Keratinocyte (primary cell): ENCODE data around the gene CERT1. TPM values are rescaled to one million over a fixed set of nuclear protein-coding genes. Genes with fewer than 3 reads are reported as not detected.

ENCODE experiments used
- DNase-seq: peaks from one replicate; pipeline ENCODE4 v3.0.0-alpha.2; 2011; ENCODE audit warnings: low read depth, missing footprints, low spot score
- FAIRE-seq: peaks from 2 replicates; lab custom pipeline; 2011; peaks lifted over from hg19 to GRCh38; lab: Jason Lieb, UNC
- H2AFZ ChIP-seq: 2 replicates; pipeline ENCODE4 v1.6.0; 2012; ENCODE audit warnings: low read length, control low read depth, inconsistent platforms; ENCODE audit not compliant: control insufficient read depth
- H3K27ac ChIP-seq: 2 replicates; pipeline ENCODE4 v1.5.1; 2011; ENCODE audit warnings: low read length; ENCODE audit not compliant: control insufficient read depth, insufficient read depth
- H3K27me3 ChIP-seq: 3 replicates; pipeline ENCODE4 v1.6.0; 2011; ENCODE audit warnings: low read length; ENCODE audit not compliant: control insufficient read depth, insufficient read depth; ENCODE audit errors: extremely low read depth
- H3K36me3 ChIP-seq, 2 experiments: 2 replicates in 1 of 2; 3 replicates in 1 of 2; pipeline ENCODE4 v1.5.1; 2011; ENCODE audit warnings: low read length in 2 of 2, mild to moderate bottlenecking in 1 of 2; ENCODE audit not compliant: control insufficient read depth in 2 of 2, insufficient read depth in 2 of 2; ENCODE audit errors: extremely low read depth in 1 of 2
- H3K4me1 ChIP-seq: 3 replicates; pipeline ENCODE4 v1.5.1; 2011; ENCODE audit warnings: low read length; ENCODE audit not compliant: control insufficient read depth, insufficient read depth; ENCODE audit errors: extremely low read depth
- H3K4me2 ChIP-seq: 3 replicates; pipeline ENCODE4 v1.6.0; 2011; ENCODE audit warnings: low read depth, low read length; ENCODE audit not compliant: control insufficient read depth, insufficient read depth; ENCODE audit errors: extremely low read depth
- H3K4me3 ChIP-seq, 3 experiments: fragments of 200-600 bp in 1 of 3; sonication (generic) in 1 of 3; 2 replicates in 2 of 3; 3 replicates in 1 of 3; pipeline ENCODE4 v1.5.1; 2011 to 2016; ENCODE audit warnings: low read length in 3 of 3, mild to moderate bottlenecking in 3 of 3, control low read depth in 2 of 3, inconsistent platforms in 1 of 3, low read depth in 1 of 3, mixed read lengths in 1 of 3, mixed run types in 1 of 3, moderate library complexity in 1 of 3; ENCODE audit not compliant: control insufficient read depth in 2 of 3, insufficient read depth in 2 of 3; ENCODE audit errors: extremely low read depth in 1 of 3
- H3K79me2 ChIP-seq: 2 replicates; pipeline ENCODE4 v1.6.0; 2012; ENCODE audit warnings: low read length; ENCODE audit not compliant: control insufficient read depth, insufficient read depth
- H3K9ac ChIP-seq: 3 replicates; pipeline ENCODE4 v1.6.0; 2011; ENCODE audit warnings: low read length; ENCODE audit not compliant: control insufficient read depth, insufficient read depth; ENCODE audit errors: extremely low read depth
- H3K9me1 ChIP-seq: 3 replicates; pipeline ENCODE4 v1.6.0; 2011; ENCODE audit warnings: low read length; ENCODE audit not compliant: control insufficient read depth, insufficient read depth; ENCODE audit errors: extremely low read depth
- H3K9me3 ChIP-seq: 2 replicates; pipeline ENCODE4 v1.5.1; 2012; ENCODE audit warnings: low read depth, low read length; ENCODE audit not compliant: control insufficient read depth
- H4K20me1 ChIP-seq: 3 replicates; pipeline ENCODE4 v1.6.0; 2011; ENCODE audit warnings: low read length; ENCODE audit not compliant: control insufficient read depth, insufficient read depth; ENCODE audit errors: extremely low read depth
- CTCF ChIP-seq, 3 experiments: IDR thresholded peaks in 1 of 3; conservative IDR thresholded peaks in 1 of 3; optimal IDR thresholded peaks in 1 of 3; 2 replicates in 2 of 3; 3 replicates in 1 of 3; pipeline versions ENCODE3 to v1.5.1; 2011; ENCODE audit warnings: low read length in 3 of 3, mild to moderate bottlenecking in 3 of 3, moderate library complexity in 2 of 3, control low read depth in 1 of 3, inconsistent platforms in 1 of 3; ENCODE audit not compliant: insufficient read depth in 2 of 3; ENCODE audit errors: extremely low read depth in 1 of 3
- EZH2 ChIP-seq: IDR thresholded peaks from one replicate; pipeline ENCODE4 v1.6.1; 2012; ENCODE audit warnings: inconsistent platforms, mild to moderate bottlenecking, low read length, moderate library complexity
- dilution Hi-C: fragments of 300-500 bp; cut with MboI; formaldehyde crosslinking; loops from one replicate; pipeline ENCODE4 v1.7.0; 2020; ENCODE audit warnings: low sequenced_read_pairs; ENCODE audit not compliant: extremely low pct_ligation_motif_present
- polyA plus RNA-seq, 5 experiments: library from polyadenylated mRNA; depleted of rRNA in 3 of 5; stranded (reverse) in 3 of 5; stranded (forward) in 1 of 5; unstranded in 1 of 5; fragments of >200 nt; gene quantifications; 1 replicate in 1 of 5; 2 replicates in 3 of 5; 3 replicates in 1 of 5; pipeline versions ENCODE4 v1.2.1 to v1.2.3, GENCODE V29; 2011 to 2012; ENCODE audit warnings: missing spikeins in 2 of 5, low read depth in 1 of 5, low replicate concordance in 1 of 5

CERT1 gene
- polyA plus RNA-seq, 1 donor (not counting 4 experiments of a cell fraction or from before 2014, with no cell fraction given): 20.8 TPM

DNA sequence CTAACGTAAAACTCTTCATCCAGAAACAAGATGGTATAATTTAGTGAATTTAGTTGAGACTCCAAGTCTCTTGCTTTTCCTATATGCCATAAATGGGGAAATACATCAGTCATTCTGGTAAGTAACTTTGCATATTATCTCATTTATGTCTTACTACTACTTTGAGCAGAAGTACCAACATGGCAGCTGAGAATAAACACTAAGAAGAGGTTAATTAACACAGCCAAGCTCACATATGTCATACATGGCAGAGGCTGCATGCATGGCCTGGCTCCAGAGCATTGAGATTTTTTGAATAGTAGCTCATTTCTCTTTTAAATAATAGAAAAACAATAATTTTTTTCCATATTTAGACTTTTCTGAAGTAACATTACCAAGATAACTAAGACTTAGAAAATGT lies 54.3 kb downstream of the CERT1 start:
- FAIRE-seq: peak; percentile 39
- TF ChIP-seq CTCF (optimal IDR thresholded peaks at IDR 0.05 in 1 of 3, IDR thresholded peaks at IDR 0.05 in 1 of 3, conservative IDR thresholded peaks at IDR 0.05 in 1 of 3; ENCODE audit: extremely low read depth in 1 of 3, insufficient read depth in 2 of 3, low read length in 3 of 3) (no peak), EZH2 (no peak)
- Histone ChIP-seq H3K27ac (no peak overlapping the region), H2AFZ (no peak overlapping the region), H3K79me2 (peaks cover 5% of the 10 kb centered on the region), H3K9me1 (no peaks in the 10 kb centered on the region), H4K20me1 (no peaks in the 10 kb centered on the region), H3K4me2 (no peak overlapping the region), H3K4me3 (no peak overlapping the region), H3K9ac (no peak overlapping the region), H3K9me3 (no peaks in the 10 kb centered on the region), H3K4me1 (peaks cover 6% of the 10 kb centered on the region), H3K36me3 (peaks cover 0 to 1% of the 10 kb centered on the region in 2 experiments), H3K27me3 (no peaks in the 10 kb centered on the region)
- dilution Hi-C loops: no loop called here
- no peak for DNase-seq

- H3K9ac ChIP-seq: no peak overlapping the region
- H4K20me1 ChIP-seq: no peaks in the 10 kb centered on the region
- H3K9me1 ChIP-seq: no peaks in the 10 kb centered on the region
- H3K4me1 ChIP-seq: peaks cover 3% of the 10 kb centered on the region
- H2AFZ ChIP-seq: no peak overlapping the region
- H3K4me2 ChIP-seq: no peak overlapping the region
- TF ChIP-seq CTCF (optimal IDR thresholded peaks at IDR 0.05 in 1 of 3, IDR thresholded peaks at IDR 0.05 in 1 of 3, conservative IDR thresholded peaks at IDR 0.05 in 1 of 3; ENCODE audit: extremely low read depth in 1 of 3, insufficient read depth in 2 of 3, low read length in 3 of 3) (no peak), EZH2 (no peak)
- no peaks in the 10 kb centered on the region for H3K9me3 ChIP-seq
- H3K27ac ChIP-seq: no peak overlapping the region
- dilution Hi-C loops: no loop called here
- H3K36me3 ChIP-seq: peaks cover 0 to 1% of the 10 kb centered on the region in 2 experiments
- H3K79me2 ChIP-seq: no peaks in the 10 kb centered on the region
- FAIRE-seq (no peak), DNase-seq (no peak)
- H3K4me3 ChIP-seq: no peak overlapping the region
- H3K27me3 ChIP-seq: no peaks in the 10 kb centered on the region
Measured at GRCh38 chr5:75450069-75450468, 61.4 kb downstream of the CERT1 start.
